GM12891 (cell line): ENCODE results near the gene COLGALT1.

Experiments
- DNase-seq: peaks from one replicate; pipeline ENCODE4 v3.0.0; 2011; ENCODE audit warnings: low spot score; ENCODE audit not compliant: insufficient read length
- FAIRE-seq: peaks from 2 replicates; lab custom pipeline; 2011; peaks lifted over from hg19 to GRCh38; lab: Jason Lieb, UNC
- PAX5 ChIP-seq: IDR thresholded peaks from 2 replicates; pipeline ENCODE4 v1.6.1; 2011; ENCODE audit warnings: low read length, moderate library complexity, mild to moderate bottlenecking; ENCODE audit not compliant: insufficient read depth, severe bottlenecking
- POLR2A ChIP-seq: IDR thresholded peaks from 2 replicates; pipeline ENCODE4 v1.6.1; 2011; ENCODE audit warnings: low read depth, low read length, control low read depth
- POLR2AphosphoS5 ChIP-seq: IDR thresholded peaks from 2 replicates; pipeline ENCODE4 v1.6.1; 2011; ENCODE audit warnings: low read depth, low read length, control low read depth
- POU2F2 ChIP-seq: IDR thresholded peaks from 2 replicates; pipeline ENCODE4 v1.6.1; 2011; ENCODE audit warnings: low read depth, mild to moderate bottlenecking, control low read depth, low read length, moderate library complexity
- SPI1 ChIP-seq: IDR thresholded peaks from 2 replicates; pipeline ENCODE4 v1.6.1; 2011; ENCODE audit warnings: low read depth, low read length, control low read depth
- TAF1 ChIP-seq: IDR thresholded peaks from 2 replicates; pipeline ENCODE4 v1.6.1; 2011; ENCODE audit warnings: low read depth, low read length, control low read depth

COLGALT1 gene

GRCh38 chr19:17605761-17606589 lies 50.5 kb downstream of the COLGALT1 start:
- DNase-seq (peak; percentile 93), FAIRE-seq (peak; percentile 98)
- TF ChIP-seq POLR2AphosphoS5 (no peak), PAX5 (peak; percentile 35), SPI1 (no peak), POLR2A (no peak), TAF1 (no peak)

- DNase-seq (no peak), FAIRE-seq (no peak)
- TF ChIP-seq POLR2A (no peak), TAF1 (no peak), POLR2AphosphoS5 (no peak), POU2F2 (no peak), PAX5 (no peak), SPI1 (no peak)
Measured at GRCh38 chr19:17606590-17607185, 51.2 kb downstream of the COLGALT1 start.

- no peak for TF ChIP-seq POU2F2
- TF ChIP-seq PAX5, result no peak
- DNase-seq (no peak), FAIRE-seq (no peak)
Measured at GRCh38 chr19:17607936-17608335, 52.5 kb downstream of the COLGALT1 start.

GRCh38 chr19:17610384-17610783 lies 54.9 kb downstream of the COLGALT1 start:
- no peak for TF ChIP-seq SPI1
- TF ChIP-seq POLR2A, result no peak
- TF ChIP-seq PAX5, result no peak
- TF ChIP-seq TAF1, result no peak
- TF ChIP-seq POU2F2, result no peak
- no peak for TF ChIP-seq POLR2AphosphoS5
- DNase-seq (no peak), FAIRE-seq (no peak)

- DNase-seq (no peak), FAIRE-seq (no peak)
- TF ChIP-seq POLR2A (no peak), POU2F2 (no peak), POLR2AphosphoS5 (no peak), PAX5 (no peak), TAF1 (no peak), SPI1 (no peak)
Measured at GRCh38 chr19:17611462-17612244, 56.2 kb downstream of the COLGALT1 start.

- DNase-seq (no peak), FAIRE-seq (no peak)
- TF ChIP-seq POLR2A (no peak), PAX5 (no peak), POU2F2 (no peak), POLR2AphosphoS5 (no peak), TAF1 (no peak), SPI1 (no peak)
Measured at GRCh38 chr19:17614476-17614875, 59.0 kb downstream of the COLGALT1 start.

GRCh38 chr19:17615889-17616685 lies 60.6 kb downstream of the COLGALT1 start:
- TF ChIP-seq POLR2A, result no peak
- no peak for TF ChIP-seq SPI1
- TF ChIP-seq TAF1, result no peak
- TF ChIP-seq PAX5, result no peak
- TF ChIP-seq POLR2AphosphoS5, result no peak
- no peak for TF ChIP-seq POU2F2
- FAIRE-seq (no peak), DNase-seq (no peak)

- FAIRE-seq (no peak), DNase-seq (no peak)
- TF ChIP-seq PAX5 (no peak), POLR2AphosphoS5 (no peak), TAF1 (no peak), SPI1 (no peak), POLR2A (no peak), POU2F2 (no peak)
Measured at GRCh38 chr19:17616686-17616960, 61.2 kb downstream of the COLGALT1 start.

- DNase-seq, result no peak
- FAIRE-seq, result no peak
- no peak for TF ChIP-seq POU2F2
- no peak for TF ChIP-seq POLR2A
- TF ChIP-seq PAX5, result no peak
- TF ChIP-seq TAF1, result no peak
- no peak for TF ChIP-seq SPI1
- TF ChIP-seq POLR2AphosphoS5, result no peak
Measured at GRCh38 chr19:17616961-17617806, 61.7 kb downstream of the COLGALT1 start.
